Measurements from ENCODE around the gene FHOD3.

The FHOD3 gene

DNA sequence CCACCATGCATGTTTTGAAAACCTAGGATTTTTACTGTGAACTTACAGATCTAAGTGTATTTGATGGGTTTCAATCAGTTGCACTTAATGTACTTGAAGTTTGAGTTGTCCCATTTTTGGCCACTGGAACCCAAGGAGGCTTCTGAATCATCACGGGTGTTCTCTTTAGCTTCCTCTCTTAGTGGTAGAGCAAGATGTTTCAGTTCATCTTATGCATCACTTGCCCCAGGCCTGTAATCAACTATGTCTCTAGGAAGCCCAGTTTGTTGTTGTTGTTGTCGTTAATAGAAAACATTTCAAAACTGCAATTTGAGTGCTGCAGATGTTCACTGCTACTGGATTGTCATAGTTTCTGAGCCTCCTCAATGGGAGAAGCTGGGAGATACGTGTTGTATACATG is 97.0 kb downstream of the FHOD3 start:
- H3K4me3 ChIP-seq (ENCODE audit: low read depth, low read length), result no peak overlapping the region
- no peak for TF ChIP-seq CTCF (IDR thresholded peaks at IDR 0.05; ENCODE audit: borderline replicate concordance, insufficient read depth, low read depth, low read length)

GRCh38 chr18:36396190-36396589 is 98.7 kb downstream of the FHOD3 start:
- H3K4me3 ChIP-seq (ENCODE audit: low read depth, low read length), result no peak overlapping the region
- no peak for TF ChIP-seq CTCF (IDR thresholded peaks at IDR 0.05; ENCODE audit: borderline replicate concordance, insufficient read depth, low read depth, low read length)

GRCh38 chr18:36397033-36397432 is 99.5 kb downstream of the FHOD3 start:
- TF ChIP-seq CTCF (IDR thresholded peaks at IDR 0.05; ENCODE audit: borderline replicate concordance, insufficient read depth, low read depth, low read length), result no peak
- H3K4me3 ChIP-seq (ENCODE audit: low read depth, low read length), result no peak overlapping the region

GRCh38 chr18:36398419-36398818 is 100.9 kb downstream of the FHOD3 start:
- H3K4me3 ChIP-seq (ENCODE audit: low read depth, low read length), result no peak overlapping the region

DNA sequence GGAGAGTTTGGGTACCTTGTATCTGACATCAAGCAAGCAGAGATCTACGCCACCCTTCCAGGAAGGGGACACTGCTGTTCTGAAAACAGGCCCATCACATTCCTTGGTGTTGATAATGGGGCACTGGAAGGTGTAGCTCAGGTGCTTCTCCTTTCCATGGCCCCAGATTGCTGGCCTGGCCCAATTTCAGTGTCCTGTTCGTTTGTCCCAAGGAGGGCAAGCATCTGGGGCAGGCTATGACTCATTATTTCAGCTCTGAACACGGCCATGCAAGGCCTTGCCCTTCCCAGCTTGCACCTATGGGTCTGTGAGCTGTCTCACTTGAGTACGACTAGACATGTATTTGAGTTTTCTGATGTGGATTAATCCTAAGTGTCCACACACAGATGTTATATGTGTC is 101.5 kb downstream of the FHOD3 start:
- H3K4me3 ChIP-seq (ENCODE audit: low read depth, low read length), result no peak overlapping the region
- no peak for TF ChIP-seq CTCF (IDR thresholded peaks at IDR 0.05; ENCODE audit: borderline replicate concordance, insufficient read depth, low read depth, low read length)

More at GRCh38 chr18:36398419-36398818, 100.9 kb downstream of the FHOD3 start:
- no peak for TF ChIP-seq CTCF (IDR thresholded peaks at IDR 0.05; ENCODE audit: borderline replicate concordance, insufficient read depth, low read depth, low read length)

GRCh38 chr18:36401462-36401861 is 103.9 kb downstream of the FHOD3 start:
- no peak overlapping the region for H3K4me3 ChIP-seq (ENCODE audit: low read depth, low read length)
- TF ChIP-seq CTCF (IDR thresholded peaks at IDR 0.05; ENCODE audit: borderline replicate concordance, insufficient read depth, low read depth, low read length), result no peak

DNA sequence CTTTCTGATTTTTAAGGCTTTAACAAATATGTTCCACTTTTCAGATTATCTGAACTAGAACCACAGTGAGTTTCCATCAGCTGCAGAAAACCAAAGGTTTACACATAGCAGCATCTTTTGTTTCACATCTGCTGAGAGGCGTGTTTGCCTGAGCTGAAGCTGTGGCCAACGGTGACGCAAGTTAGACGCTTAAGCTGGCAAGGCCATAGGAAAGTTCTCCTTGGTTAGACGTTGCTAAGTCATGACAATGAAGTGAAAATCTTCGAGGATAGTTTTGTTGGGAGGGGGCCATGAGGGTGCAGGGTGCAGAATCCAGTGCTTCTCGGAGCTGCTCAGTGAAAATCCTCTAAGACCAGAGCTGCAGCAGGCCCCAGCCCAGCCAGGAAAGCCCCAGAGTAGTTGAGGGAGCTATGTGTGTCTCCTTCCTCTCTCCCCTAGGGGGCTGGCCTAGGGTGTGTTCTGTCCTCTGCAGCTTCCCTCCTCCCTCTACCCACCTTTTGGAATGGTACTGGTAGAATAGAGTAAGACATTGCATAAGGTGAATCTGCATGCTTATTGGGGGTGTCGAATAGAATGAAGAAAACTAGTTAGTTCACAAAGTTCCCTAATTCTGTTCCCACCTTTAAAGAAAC is 105.4 kb downstream of the FHOD3 start:
- no peak overlapping the region for H3K4me3 ChIP-seq (ENCODE audit: low read depth, low read length)
- peak; percentile 21; the same call in 1 of the 2 replicates for TF ChIP-seq CTCF (IDR thresholded peaks at IDR 0.05; ENCODE audit: borderline replicate concordance, insufficient read depth, low read depth, low read length)

Measured in GM12875 (cell line).